Right lobe of liver (tissue), 6 donors: ENCODE data around the gene SAXO1. TPM values are rescaled to one million over a fixed set of nuclear protein-coding genes. Genes with fewer than 3 reads are reported as not detected.
"Not testable (repeated sequence)": the region's sequence is repeated elsewhere in the genome, so short reads cannot be mapped to it uniquely, and the experiment has no call there.

Source experiments
- ATAC-seq, 4 donors: fragments of 200-7000 bp; cut with Tn5 transposase; one replicate each; pipeline ENCODE4 v1.9.1; 2020; ENCODE audit warnings: mild to moderate bottlenecking in 4 of 4, moderate library complexity in 4 of 4
- DNase-seq, 3 donors: peaks; one replicate each; pipeline ENCODE4 v3.0.0-alpha.2; 2020
- H3K27ac ChIP-seq, 3 donors: fragments of 200-600 bp; one replicate each; pipeline ENCODE4 v1.8.0; 2022
- H3K27me3 ChIP-seq, 2 donors: fragments of 200-600 bp; one replicate each; pipeline ENCODE4 v1.8.0; 2022
- H3K36me3 ChIP-seq, 4 donors: fragments of 200-600 bp; sonication (generic) in 1 of 4; one replicate each; pipeline versions ENCODE4 v1.5.1 to v1.8.0; 2017 to 2022; ENCODE audit warnings: control low read depth in 1 of 4
- H3K4me1 ChIP-seq, 4 donors: fragments of 200-600 bp; sonication (generic) in 1 of 4; one replicate each; pipeline versions ENCODE4 v1.5.1 to v1.8.0; 2017 to 2022; ENCODE audit warnings: control low read depth in 1 of 4
- H3K4me3 ChIP-seq, 3 donors: fragments of 200-600 bp; one replicate each; pipeline ENCODE4 v1.8.0; 2022
- H3K9me3 ChIP-seq, 4 donors: fragments of 200-600 bp; sonication (generic) in 1 of 4; one replicate each; pipeline versions ENCODE4 v1.5.1 to v1.8.0; 2017 to 2022; ENCODE audit warnings: control low read depth in 1 of 4
- CTCF ChIP-seq, 4 donors: fragments of 200-600 bp in 3 of 4; fragments of 450-650 bp in 1 of 4; IDR thresholded peaks; one replicate each; pipeline versions ENCODE4 v1.5.1 to v1.8.0; 2016 to 2022; ENCODE audit warnings: antibody characterized with exemption in 4 of 4, mild to moderate bottlenecking in 2 of 4
- POLR2A ChIP-seq: fragments of 450-650 bp; IDR thresholded peaks from one replicate; pipeline ENCODE4 v1.6.1; 2017; ENCODE audit warnings: antibody characterized with exemption, mild to moderate bottlenecking
- WGBS: methylation state at CpG from one replicate; pipeline ENCODE4 v1.1.6; 2018; ENCODE audit warnings: low coverage, low lambda C conversion rate; ENCODE audit not compliant: insufficient coverage; ENCODE audit errors: missing lambda C conversion rate; 5-methylcytosine and 5-hydroxymethylcytosine counted together
- intact Hi-C, 2 donors: fragments of 100-400 bp; cut with DNase I; formaldehyde crosslinking; loops; one replicate each; pipeline versions ENCODE4 v1.11.2 to v1.14.1; 2022
- total RNA-seq, 6 experiments: library from RNA; depleted of rRNA in 2 of 6; stranded (reverse); fragments of >200 nt in 2 of 6; fragmentation: NEBNext Ultra II Directional in 3 of 6; extraction: Animal tissue kit (Norgen Biotek cat#: 25700) in 3 of 6; gene quantifications; one replicate each; pipeline versions ENCODE4 v1.1.0 to v1.2.4, GENCODE V29; 2016 to 2023
- donor health status: DM: no; HTN: yes; CAD: no.
- donor health status: DM: no; HTN: no; CAD: no.
- donor health status: DM: no; HTN: no; CAD: no.
- donor health status: DM: no; HTN: yes; CAD: no.
- donor health status: DM: no; HTN: yes; CAD: no.

SAXO1 gene
- total RNA-seq, 6 experiments from 2014 or later = 0.15 TPM; not detected in 5

GRCh38 chr9:18996211-18996610 is 36.8 kb downstream of the SAXO1 start:
- WGBS = 36% methylated on average over 3 of the region's 3 CpGs
- Histone ChIP-seq H3K4me1 (no peaks in the 10 kb centered on the region), H3K27me3 (no peaks in the 10 kb centered on the region), H3K9me3 (no peaks in the 10 kb centered on the region), H3K4me3 (no peak overlapping the region), H3K27ac (no peak overlapping the region), H3K36me3 (no peaks in the 10 kb centered on the region)
- ATAC-seq (no peak), DNase-seq (no peak)
- TF ChIP-seq CTCF (IDR thresholded peaks at IDR 0.05) (no peak), POLR2A (no peak)
- intact Hi-C loops = no loop called here

GRCh38 chr9:18994263-18994916 is 38.6 kb downstream of the SAXO1 start:
- Histone ChIP-seq H3K27me3 (no peaks in the 10 kb centered on the region), H3K4me3 (no peak overlapping the region), H3K4me1 (no peaks in the 10 kb centered on the region), H3K27ac (no peak overlapping the region), H3K9me3 (no peaks in the 10 kb centered on the region), H3K36me3 (no peaks in the 10 kb centered on the region)
- 72% methylated on average over 7 of the region's 10 CpGs for whole genome bisulfite sequencing
- no peak for ATAC-seq
- TF ChIP-seq POLR2A (no peak), CTCF (IDR thresholded peaks at IDR 0.05) (no peak)
- intact Hi-C loops = no loop called here
- DNase-seq = no peak

GRCh38 chr9:18991197-18991596 is 41.8 kb downstream of the SAXO1 start:
- DNase-seq, H3K36me3 ChIP-seq, intact Hi-C loops, ATAC-seq, H3K9me3 ChIP-seq, H3K27me3 ChIP-seq, H3K4me1 ChIP-seq, H3K4me3 ChIP-seq, H3K27ac ChIP-seq: not testable (repeated sequence)
- WGBS = 100% methylated on average over 4 of the region's 4 CpGs

GRCh38 chr9:18990494-18990893 is 42.5 kb downstream of the SAXO1 start:
- ATAC-seq (no peak), DNase-seq (no peak)
- H3K27ac ChIP-seq = no peak overlapping the region
- 79% methylated on average over 2 of the region's 5 CpGs for WGBS
- no peaks in the 10 kb centered on the region for H3K36me3 ChIP-seq
- TF ChIP-seq CTCF (IDR thresholded peaks at IDR 0.05) = no peak
- no peak for TF ChIP-seq POLR2A
- intact Hi-C loops = no loop called here
- no peak overlapping the region for H3K4me3 ChIP-seq
- H3K27me3 ChIP-seq = no peaks in the 10 kb centered on the region
- H3K4me1 ChIP-seq = no peaks in the 10 kb centered on the region
- H3K9me3 ChIP-seq = no peaks in the 10 kb centered on the region

GRCh38 chr9:18989865-18990264 is 43.1 kb downstream of the SAXO1 start:
- Histone ChIP-seq H3K4me1 (no peaks in the 10 kb centered on the region), H3K4me3 (no peak overlapping the region), H3K27me3 (no peaks in the 10 kb centered on the region), H3K27ac (no peak overlapping the region), H3K9me3 (no peaks in the 10 kb centered on the region), H3K36me3 (no peaks in the 10 kb centered on the region)
- WGBS = 97% methylated on average over 4 of the region's 4 CpGs
- intact Hi-C loops = no loop called here
- ATAC-seq (no peak), DNase-seq (no peak)
- TF ChIP-seq POLR2A (no peak), CTCF (IDR thresholded peaks at IDR 0.05) (no peak)
